ENCODE results near the gene SLIT2.

SLIT2 gene

DNA sequence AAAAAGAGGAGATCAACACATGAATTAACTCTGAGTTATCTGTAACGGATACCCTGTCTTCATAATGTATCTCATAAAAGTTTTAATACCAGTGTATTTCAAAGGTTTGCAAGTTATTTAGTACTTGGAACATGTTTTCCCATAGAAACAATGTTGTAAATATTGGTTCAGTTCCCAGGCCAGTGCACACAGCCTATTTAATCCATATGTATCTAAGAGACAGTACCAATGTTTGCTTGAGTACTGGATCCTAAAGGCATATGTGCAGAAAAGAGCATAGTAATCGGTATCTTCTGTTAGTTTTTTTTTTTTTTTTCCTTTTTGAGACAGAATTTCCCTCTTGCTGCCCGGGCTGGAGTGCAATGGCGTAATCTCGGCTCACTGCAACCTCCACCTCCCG, 46.1 kb downstream of the SLIT2 start:
- H4K20me1 ChIP-seq (ENCODE audit: insufficient read depth, low read length, poor library complexity, severe bottlenecking), result no peaks in the 10 kb centered on the region
- no peaks in the 10 kb centered on the region for H3K4me1 ChIP-seq (ENCODE audit: insufficient read depth, low read length, poor library complexity, severe bottlenecking)
- no peak overlapping the region for H2AFZ ChIP-seq (ENCODE audit: low read length)
- no peak overlapping the region for H3K4me2 ChIP-seq (ENCODE audit: low read depth, low read length, poor library complexity, severe bottlenecking)
- no peaks in the 10 kb centered on the region for H3K27me3 ChIP-seq (ENCODE audit: insufficient read depth, low read length, poor library complexity, severe bottlenecking)
- H3K9ac ChIP-seq (ENCODE audit: low read depth, low read length, poor library complexity, severe bottlenecking), result no peak overlapping the region
- no peaks in the 10 kb centered on the region for H3K79me2 ChIP-seq (ENCODE audit: insufficient read depth, low read length)
- H3F3A ChIP-seq (ENCODE audit: low read depth), result no peaks in the 10 kb centered on the region
- TF ChIP-seq, protein P1, sequence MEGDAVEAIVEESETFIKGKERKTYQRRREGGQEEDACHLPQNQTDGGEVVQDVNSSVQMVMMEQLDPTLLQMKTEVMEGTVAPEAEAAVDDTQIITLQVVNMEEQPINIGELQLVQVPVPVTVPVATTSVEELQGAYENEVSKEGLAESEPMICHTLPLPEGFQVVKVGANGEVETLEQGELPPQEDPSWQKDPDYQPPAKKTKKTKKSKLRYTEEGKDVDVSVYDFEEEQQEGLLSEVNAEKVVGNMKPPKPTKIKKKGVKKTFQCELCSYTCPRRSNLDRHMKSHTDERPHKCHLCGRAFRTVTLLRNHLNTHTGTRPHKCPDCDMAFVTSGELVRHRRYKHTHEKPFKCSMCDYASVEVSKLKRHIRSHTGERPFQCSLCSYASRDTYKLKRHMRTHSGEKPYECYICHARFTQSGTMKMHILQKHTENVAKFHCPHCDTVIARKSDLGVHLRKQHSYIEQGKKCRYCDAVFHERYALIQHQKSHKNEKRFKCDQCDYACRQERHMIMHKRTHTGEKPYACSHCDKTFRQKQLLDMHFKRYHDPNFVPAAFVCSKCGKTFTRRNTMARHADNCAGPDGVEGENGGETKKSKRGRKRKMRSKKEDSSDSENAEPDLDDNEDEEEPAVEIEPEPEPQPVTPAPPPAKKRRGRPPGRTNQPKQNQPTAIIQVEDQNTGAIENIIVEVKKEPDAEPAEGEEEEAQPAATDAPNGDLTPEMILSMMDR (conservative IDR thresholded peaks at IDR 0.05; ENCODE audit: low read length), result no peak
- no peak for TF ChIP-seq EZH2phosphoT487 (IDR thresholded peaks at IDR 0.05; ENCODE audit: borderline replicate concordance)
- no peaks in the 10 kb centered on the region for H3K9me2 ChIP-seq (replicated peaks; ENCODE audit: low read depth, low read length)
- H3K36me3 ChIP-seq (ENCODE audit: insufficient read depth, low read length), result no peaks in the 10 kb centered on the region
- no peaks in the 10 kb centered on the region for H3K9me3 ChIP-seq (ENCODE audit: insufficient read depth, low read depth, low read length)
- H3K4me3 ChIP-seq (ENCODE audit: low read length, poor library complexity, severe bottlenecking), result no peak overlapping the region

DNA sequence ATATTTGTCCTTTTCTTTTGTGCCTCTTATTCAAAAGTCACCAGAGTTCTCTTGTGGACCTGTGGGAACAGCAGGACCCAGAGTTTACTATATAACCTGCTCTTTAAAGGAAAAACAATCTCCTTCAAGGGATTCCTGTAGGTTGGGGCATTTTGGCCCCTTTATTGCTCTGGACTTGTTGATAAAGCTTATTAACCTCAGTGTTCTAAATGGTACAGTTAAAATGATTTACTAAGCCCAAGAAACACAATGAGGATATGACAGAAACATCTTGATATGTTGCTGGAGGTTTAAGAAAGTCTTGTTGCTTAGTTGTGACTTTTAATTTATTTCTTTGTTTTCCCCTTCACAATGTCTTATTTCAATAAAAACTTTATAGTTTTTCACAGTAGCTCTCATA, 46.8 kb downstream of the SLIT2 start:
- TF ChIP-seq, protein P1 (conservative IDR thresholded peaks at IDR 0.05; ENCODE audit: low read length), result no peak
- TF ChIP-seq EZH2phosphoT487 (IDR thresholded peaks at IDR 0.05; ENCODE audit: borderline replicate concordance), result no peak
- Histone ChIP-seq H3K27me3 (ENCODE audit: insufficient read depth, low read length, poor library complexity, severe bottlenecking) (no peaks in the 10 kb centered on the region), H3K4me3 (ENCODE audit: low read length, poor library complexity, severe bottlenecking) (no peak overlapping the region), H2AFZ (ENCODE audit: low read length) (no peak overlapping the region), H3K9me2 (replicated peaks; ENCODE audit: low read depth, low read length) (no peaks in the 10 kb centered on the region), H4K20me1 (ENCODE audit: insufficient read depth, low read length, poor library complexity, severe bottlenecking) (no peaks in the 10 kb centered on the region), H3K9me3 (ENCODE audit: insufficient read depth, low read depth, low read length) (no peaks in the 10 kb centered on the region), H3K4me2 (ENCODE audit: low read depth, low read length, poor library complexity, severe bottlenecking) (no peak overlapping the region), H3K4me1 (ENCODE audit: insufficient read depth, low read length, poor library complexity, severe bottlenecking) (no peaks in the 10 kb centered on the region), H3K36me3 (ENCODE audit: insufficient read depth, low read length) (no peaks in the 10 kb centered on the region), H3K79me2 (ENCODE audit: insufficient read depth, low read length) (no peaks in the 10 kb centered on the region), H3K9ac (ENCODE audit: low read depth, low read length, poor library complexity, severe bottlenecking) (no peak overlapping the region), H3F3A (ENCODE audit: low read depth) (no peaks in the 10 kb centered on the region)

DNA sequence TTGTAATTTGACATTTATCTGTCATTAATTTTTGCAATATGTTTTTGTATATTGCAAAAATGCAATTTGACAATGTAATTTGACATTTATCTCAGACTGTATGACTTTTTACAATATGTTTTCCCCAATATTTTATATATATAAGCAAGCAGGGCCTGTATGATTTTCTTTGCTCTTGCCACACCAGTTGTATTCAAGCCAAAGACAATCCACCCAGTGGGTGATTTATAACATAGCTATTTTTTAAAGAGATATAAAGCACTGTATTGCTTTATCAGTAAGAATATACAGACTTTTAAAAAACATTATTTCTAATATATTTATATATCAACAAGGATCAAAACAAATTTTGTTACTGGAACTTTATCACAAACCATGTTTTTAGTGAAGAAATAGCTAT, 47.3 kb downstream of the SLIT2 start:
- H3K4me2 ChIP-seq (ENCODE audit: low read depth, low read length, poor library complexity, severe bottlenecking), result no peak overlapping the region
- H3K9me3 ChIP-seq (ENCODE audit: insufficient read depth, low read depth, low read length), result no peaks in the 10 kb centered on the region
- H3K27me3 ChIP-seq (ENCODE audit: insufficient read depth, low read length, poor library complexity, severe bottlenecking), result no peaks in the 10 kb centered on the region
- H3K9me2 ChIP-seq (replicated peaks; ENCODE audit: low read depth, low read length), result no peaks in the 10 kb centered on the region
- H2AFZ ChIP-seq (ENCODE audit: low read length), result no peak overlapping the region
- H3K79me2 ChIP-seq (ENCODE audit: insufficient read depth, low read length), result no peaks in the 10 kb centered on the region
- H3F3A ChIP-seq (ENCODE audit: low read depth), result no peaks in the 10 kb centered on the region
- TF ChIP-seq, protein P1 (conservative IDR thresholded peaks at IDR 0.05; ENCODE audit: low read length), result no peak
- no peak for TF ChIP-seq EZH2phosphoT487 (IDR thresholded peaks at IDR 0.05; ENCODE audit: borderline replicate concordance)
- H4K20me1 ChIP-seq (ENCODE audit: insufficient read depth, low read length, poor library complexity, severe bottlenecking), result no peaks in the 10 kb centered on the region
- H3K9ac ChIP-seq (ENCODE audit: low read depth, low read length, poor library complexity, severe bottlenecking), result no peak overlapping the region
- no peaks in the 10 kb centered on the region for H3K36me3 ChIP-seq (ENCODE audit: insufficient read depth, low read length)
- H3K4me3 ChIP-seq (ENCODE audit: low read length, poor library complexity, severe bottlenecking), result no peak overlapping the region
- no peaks in the 10 kb centered on the region for H3K4me1 ChIP-seq (ENCODE audit: insufficient read depth, low read length, poor library complexity, severe bottlenecking)

Measured in Loucy (cell line).